ENCODE data around the gene S100A11. TPM values are rescaled to one million over a fixed set of nuclear protein-coding genes. Genes with fewer than 3 reads are reported as not detected.

The S100A11 gene
- total and polyA plus RNA-seq, 7 donors, result 92.6 to 633 (median 156) TPM

- intact Hi-C loops (cut with DNase I), result loop anchor here (1.0 to 2.0 kb wide), 2 partner anchors 28 to 67 kb away; no protein-coding TSS in a partner anchor
Measured at GRCh38 chr1:152000964-152001630, 35.7 kb downstream of the S100A11 start.

GRCh38 chr1:151998611-151999362, 38.0 kb downstream of the S100A11 start:
- no peak overlapping the region for H3K4me3 ChIP-seq
- H3K9me3 ChIP-seq, result no peaks in the 10 kb centered on the region
- H3K4me1 ChIP-seq, result peaks cover 0 to 15% (median 14%) of the 10 kb centered on the region in 4 donors
- DNase-seq, result no peak
- no peak overlapping the region for H3K27ac ChIP-seq
- H3K27me3 ChIP-seq, result no peaks in the 10 kb centered on the region
- H3K36me3 ChIP-seq, result no peaks in the 10 kb centered on the region
- TF ChIP-seq POLR2A (IDR thresholded peaks at IDR 0.05) (no peak), POLR2AphosphoS5 (IDR thresholded peaks at IDR 0.05) (no peak), EP300 (IDR thresholded peaks at IDR 0.05) (no peak)
- TF ChIP-seq, protein P1, sequence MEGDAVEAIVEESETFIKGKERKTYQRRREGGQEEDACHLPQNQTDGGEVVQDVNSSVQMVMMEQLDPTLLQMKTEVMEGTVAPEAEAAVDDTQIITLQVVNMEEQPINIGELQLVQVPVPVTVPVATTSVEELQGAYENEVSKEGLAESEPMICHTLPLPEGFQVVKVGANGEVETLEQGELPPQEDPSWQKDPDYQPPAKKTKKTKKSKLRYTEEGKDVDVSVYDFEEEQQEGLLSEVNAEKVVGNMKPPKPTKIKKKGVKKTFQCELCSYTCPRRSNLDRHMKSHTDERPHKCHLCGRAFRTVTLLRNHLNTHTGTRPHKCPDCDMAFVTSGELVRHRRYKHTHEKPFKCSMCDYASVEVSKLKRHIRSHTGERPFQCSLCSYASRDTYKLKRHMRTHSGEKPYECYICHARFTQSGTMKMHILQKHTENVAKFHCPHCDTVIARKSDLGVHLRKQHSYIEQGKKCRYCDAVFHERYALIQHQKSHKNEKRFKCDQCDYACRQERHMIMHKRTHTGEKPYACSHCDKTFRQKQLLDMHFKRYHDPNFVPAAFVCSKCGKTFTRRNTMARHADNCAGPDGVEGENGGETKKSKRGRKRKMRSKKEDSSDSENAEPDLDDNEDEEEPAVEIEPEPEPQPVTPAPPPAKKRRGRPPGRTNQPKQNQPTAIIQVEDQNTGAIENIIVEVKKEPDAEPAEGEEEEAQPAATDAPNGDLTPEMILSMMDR (IDR thresholded peaks at IDR 0.05), result no peak
- intact Hi-C loops (cut with DNase I), result no loop called here

More at GRCh38 chr1:152000964-152001630, 35.7 kb downstream of the S100A11 start:
- Histone ChIP-seq H3K9me3 (no peaks in the 10 kb centered on the region), H3K36me3 (no peaks in the 10 kb centered on the region), H3K4me3 (no peak overlapping the region), H3K4me1 (peaks cover 0 to 10% (median 3%) of the 10 kb centered on the region in 4 donors), H3K27me3 (no peaks in the 10 kb centered on the region), H3K27ac (peak overlapping the region; percentile 46 to 67 (median 56))
- DNase-seq, result no peak
- TF ChIP-seq POLR2AphosphoS5 (IDR thresholded peaks at IDR 0.05) (no peak), POLR2A (IDR thresholded peaks at IDR 0.05) (no peak)
- WGBS, 2 donors, result 66 to 80% methylated on average over 4 of the region's 4 CpGs

GRCh38 chr1:151997284-151997570, 39.6 kb downstream of the S100A11 start:
- H3K4me1 ChIP-seq, result peaks cover 0 to 30% (median 24%) of the 10 kb centered on the region in 4 donors
- H3K9me3 ChIP-seq, result no peaks in the 10 kb centered on the region
- intact Hi-C loops (cut with DNase I), result loop anchor here (1.0 kb wide), 1 partner anchor 63 kb away; no protein-coding TSS in a partner anchor
- H3K27me3 ChIP-seq, result no peaks in the 10 kb centered on the region
- H3K4me3 ChIP-seq, result no peak overlapping the region
- no peak for DNase-seq
- H3K27ac ChIP-seq, result no peak overlapping the region
- WGBS, 2 donors, result 72 to 93% methylated on average over 1 of the region's 1 CpG
- no peak for TF ChIP-seq EP300 (IDR thresholded peaks at IDR 0.05)
- no peak for TF ChIP-seq POLR2A (IDR thresholded peaks at IDR 0.05)
- no peak for TF ChIP-seq POLR2AphosphoS5 (IDR thresholded peaks at IDR 0.05)
- TF ChIP-seq, protein P1 (IDR thresholded peaks at IDR 0.05), result no peak
- no peaks in the 10 kb centered on the region for H3K36me3 ChIP-seq

DNA sequence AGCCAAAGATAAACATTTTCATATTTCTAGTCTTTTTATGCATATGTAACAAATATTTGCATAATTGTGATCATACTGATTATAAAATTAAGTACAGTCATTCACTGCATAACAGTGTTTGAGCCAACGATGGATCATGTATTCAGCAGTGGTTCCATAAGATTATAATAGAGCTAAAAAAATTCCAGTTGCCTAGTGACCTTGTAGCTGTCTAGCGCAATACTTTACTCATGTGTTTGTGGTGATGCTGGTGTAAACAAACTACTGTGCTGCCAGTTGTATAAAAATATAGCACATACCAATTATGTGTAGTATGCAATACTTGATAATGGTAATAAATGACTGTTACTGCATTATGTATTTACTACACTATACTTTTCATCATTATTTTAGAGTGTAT, 41.0 kb downstream of the S100A11 start:
- Histone ChIP-seq H3K27ac (no peak overlapping the region), H3K4me3 (no peak overlapping the region), H3K4me1 (peaks cover 0 to 38% (median 33%) of the 10 kb centered on the region in 4 donors), H3K27me3 (no peaks in the 10 kb centered on the region), H3K36me3 (no peaks in the 10 kb centered on the region), H3K9me3 (no peaks in the 10 kb centered on the region)
- 26 to 69% methylated on average over 2 of the region's 2 CpGs for WGBS, 2 donors
- TF ChIP-seq EP300 (IDR thresholded peaks at IDR 0.05), result no peak
- no peak for TF ChIP-seq POLR2AphosphoS5 (IDR thresholded peaks at IDR 0.05)
- TF ChIP-seq, protein P1 (IDR thresholded peaks at IDR 0.05), result no peak
- no peak for TF ChIP-seq POLR2A (IDR thresholded peaks at IDR 0.05)
- no peak for DNase-seq
- intact Hi-C loops (cut with DNase I), result no loop called here

DNA sequence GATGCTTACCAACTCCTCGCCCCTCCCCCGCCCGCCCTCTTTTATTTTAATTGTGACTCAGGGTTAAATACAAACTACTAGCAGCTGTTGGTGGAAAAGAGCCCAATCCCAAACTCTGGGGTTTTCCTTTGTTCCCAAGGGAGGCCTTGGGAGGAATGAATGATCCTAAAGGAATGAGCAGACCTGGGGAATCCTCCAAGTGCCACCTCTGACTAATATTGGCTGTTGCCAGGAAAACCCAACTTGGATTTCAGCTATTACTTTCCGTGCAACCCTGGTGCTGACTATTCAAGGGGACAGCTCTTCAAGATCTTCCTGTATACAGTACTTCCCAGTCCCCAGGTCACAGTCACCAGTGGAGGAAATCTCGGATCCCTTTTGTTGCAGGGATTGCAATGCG, 41.8 kb downstream of the S100A11 start:
- Histone ChIP-seq H3K4me1 (peaks cover 0 to 46% (median 41%) of the 10 kb centered on the region in 4 donors), H3K4me3 (no peak overlapping the region), H3K36me3 (no peaks in the 10 kb centered on the region), H3K9me3 (no peaks in the 10 kb centered on the region), H3K27me3 (no peaks in the 10 kb centered on the region), H3K27ac (peak overlapping the region; percentile 81 to 98 (median 87))
- 51 to 67% methylated on average over 6 of the region's 6 CpGs for WGBS, 2 donors
- intact Hi-C loops (cut with DNase I), result no loop called here
- TF ChIP-seq POLR2AphosphoS5 (IDR thresholded peaks at IDR 0.05) (peak in 1 of 4 donors; percentile 55), POLR2A (IDR thresholded peaks at IDR 0.05) (no peak), EP300 (IDR thresholded peaks at IDR 0.05) (peak in 1 of 4 donors; percentile 10)
- no peak for DNase-seq

Data from sigmoid colon (tissue), 7 donors.